HG03066 (cell line): Measurements from ENCODE around the gene GRAP2.

ENCODE experiments used
- ATAC-seq: cut with Tn5 transposase; IDR thresholded peaks from one replicate; pipeline ENCODE4 v1.9.1; 2021; ENCODE audit warnings: low read depth; ENCODE audit not compliant: unreplicated experiment

GRAP2 gene

GRCh38 chr22:39960791-39961746 is 60.2 kb downstream of the GRAP2 start:
- ATAC-seq = peak; percentile 91

GRCh38 chr22:39962071-39962470 is 61.2 kb downstream of the GRAP2 start:
- no peak for ATAC-seq

GRCh38 chr22:39965748-39966147 is 64.9 kb downstream of the GRAP2 start:
- ATAC-seq = no peak

GRCh38 chr22:39966470-39966869 is 65.6 kb downstream of the GRAP2 start:
- ATAC-seq = no peak

- ATAC-seq = no peak
These were observed 66.4 kb downstream of the GRAP2 start for GRCh38 chr22:39967103-39967829.

- no peak for ATAC-seq
These were observed 67.4 kb downstream of the GRAP2 start for GRCh38 chr22:39967996-39968972.

- ATAC-seq = no peak
These were observed 69.9 kb downstream of the GRAP2 start for GRCh38 chr22:39970742-39971141.

- ATAC-seq = no peak
These were observed 71.8 kb downstream of the GRAP2 start for GRCh38 chr22:39972641-39973040.

- no peak for ATAC-seq
These were observed 72.8 kb downstream of the GRAP2 start for GRCh38 chr22:39973656-39974055.

- no peak for ATAC-seq
These were observed 73.2 kb downstream of the GRAP2 start for GRCh38 chr22:39974065-39974464.

- no peak for ATAC-seq
These were observed 78.2 kb downstream of the GRAP2 start for GRCh38 chr22:39979048-39979447.

GRCh38 chr22:39979458-39979857 is 78.6 kb downstream of the GRAP2 start:
- ATAC-seq = no peak

- no peak for ATAC-seq
These were observed 79.7 kb downstream of the GRAP2 start for GRCh38 chr22:39980596-39980995.

- ATAC-seq = no peak
These were observed 82.5 kb downstream of the GRAP2 start for GRCh38 chr22:39983346-39983745.

- ATAC-seq = no peak
These were observed 83.1 kb downstream of the GRAP2 start for GRCh38 chr22:39984006-39984405.

GRCh38 chr22:39984746-39985145 is 83.9 kb downstream of the GRAP2 start:
- ATAC-seq = no peak

GRCh38 chr22:39985383-39986035 is 84.6 kb downstream of the GRAP2 start:
- no peak for ATAC-seq

- no peak for ATAC-seq
These were observed 87.7 kb downstream of the GRAP2 start for GRCh38 chr22:39988386-39989114.

- no peak for ATAC-seq
These were observed 88.7 kb downstream of the GRAP2 start for GRCh38 chr22:39989633-39990032.
